ENCODE measurements around the gene BCDIN3D.

The BCDIN3D gene

DNA sequence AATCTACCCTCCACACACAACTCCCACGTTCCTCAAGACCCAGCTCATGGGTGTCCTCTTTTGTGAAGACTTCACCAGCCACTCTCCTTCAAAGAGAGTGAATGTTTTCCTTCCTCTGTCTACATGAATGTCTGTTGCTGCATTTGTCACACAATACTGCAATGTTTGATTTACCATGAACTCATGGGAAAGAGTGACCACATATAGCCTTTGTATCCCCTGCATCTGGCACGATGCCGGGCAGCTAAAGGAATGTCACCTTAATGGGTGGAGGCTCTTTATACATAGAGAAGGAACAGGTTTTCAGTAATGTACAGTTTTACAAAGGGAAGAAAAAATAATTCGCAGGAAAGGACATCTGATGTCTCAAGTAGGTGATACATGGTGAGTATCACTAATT is 12.1 kb upstream of the BCDIN3D start:
- no peak for DNase-seq

DNA sequence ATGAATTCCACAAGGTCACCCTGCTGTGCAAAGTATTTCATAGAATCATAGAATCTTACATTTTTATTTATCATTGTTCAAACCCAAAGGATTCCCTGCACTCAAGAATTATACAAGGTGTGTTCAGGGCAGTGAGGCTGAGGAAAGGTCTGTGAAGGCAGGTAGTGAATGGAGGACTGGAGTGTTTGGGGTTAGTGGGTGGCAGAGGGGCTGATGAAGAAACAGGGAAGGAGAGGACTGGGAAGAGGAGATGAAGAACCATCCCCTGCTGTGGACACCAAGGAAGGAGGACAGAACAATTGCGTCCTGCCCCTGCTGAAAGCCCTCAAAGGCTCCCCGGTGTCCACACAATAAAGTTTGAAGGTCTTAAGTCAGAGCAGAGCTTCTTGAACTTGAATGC is 10.8 kb upstream of the BCDIN3D start:
- DNase-seq: no peak

DNA sequence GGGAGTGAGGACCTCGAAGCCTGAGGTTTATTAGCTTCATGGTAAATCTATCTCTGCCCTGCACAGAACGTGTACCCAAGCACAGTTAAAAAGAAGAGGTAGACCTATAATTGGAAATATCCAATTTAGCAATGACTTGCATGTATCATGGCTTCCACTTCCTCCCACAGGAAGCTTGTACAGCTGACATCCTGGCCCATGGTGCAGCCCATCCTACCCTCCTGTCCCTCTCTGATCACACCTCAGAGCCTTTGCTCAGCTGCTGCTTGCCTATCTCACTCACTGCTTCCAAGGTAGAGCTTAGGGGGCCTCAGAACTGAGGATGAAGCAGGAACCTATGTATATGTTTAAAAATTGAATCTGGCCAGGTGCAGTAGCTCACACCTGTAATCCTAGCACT is 4.3 kb upstream of the BCDIN3D start:
- peak in 1 of 5 donors; percentile 40 for DNase-seq

DNA sequence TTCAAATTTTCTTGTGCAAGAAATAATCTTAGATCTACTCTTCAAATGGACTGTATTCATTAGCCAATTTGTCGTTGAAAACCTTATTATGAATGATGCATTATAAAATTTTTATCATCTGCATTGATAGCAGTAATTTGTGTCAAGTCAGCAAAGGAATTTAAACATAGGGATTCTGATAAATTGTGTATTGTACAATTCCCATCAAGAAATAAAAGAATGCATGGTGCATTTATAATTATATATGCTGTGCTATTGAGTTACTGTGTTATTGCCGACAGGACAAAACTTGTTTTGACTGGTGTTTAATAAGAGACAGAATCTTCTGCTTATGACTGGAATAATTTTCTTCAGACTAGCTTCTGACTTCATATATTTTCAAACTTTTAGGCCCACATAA is 3.1 kb upstream of the BCDIN3D start:
- no peak for DNase-seq

DNA sequence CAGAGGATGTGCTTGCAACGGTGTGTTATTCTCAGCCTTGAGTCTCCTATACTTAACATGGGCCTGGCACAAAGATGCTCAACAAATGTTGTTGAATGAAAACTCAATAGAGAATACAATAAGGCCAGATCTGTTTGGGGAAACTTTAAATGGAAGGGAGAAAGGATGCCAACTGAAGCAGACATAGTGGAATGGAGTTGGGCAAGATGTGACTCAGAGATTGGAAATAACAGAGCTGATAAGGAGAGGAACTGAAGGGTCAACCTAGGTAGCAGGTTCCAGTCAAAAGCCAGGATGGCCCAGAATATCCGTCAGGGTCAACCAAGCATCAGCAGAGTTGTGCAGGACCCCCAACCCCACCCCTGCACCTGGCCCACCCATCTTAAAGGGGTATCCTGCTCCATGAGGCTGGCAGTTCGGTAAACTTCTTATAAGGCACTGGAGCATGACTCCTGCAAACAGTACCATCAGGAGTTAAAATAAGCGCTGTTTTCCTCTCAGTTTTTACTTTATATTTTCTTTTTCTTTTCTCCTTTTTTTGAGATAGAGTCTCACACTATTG is 1.1 kb upstream of the BCDIN3D start:
- no peak for DNase-seq

DNA sequence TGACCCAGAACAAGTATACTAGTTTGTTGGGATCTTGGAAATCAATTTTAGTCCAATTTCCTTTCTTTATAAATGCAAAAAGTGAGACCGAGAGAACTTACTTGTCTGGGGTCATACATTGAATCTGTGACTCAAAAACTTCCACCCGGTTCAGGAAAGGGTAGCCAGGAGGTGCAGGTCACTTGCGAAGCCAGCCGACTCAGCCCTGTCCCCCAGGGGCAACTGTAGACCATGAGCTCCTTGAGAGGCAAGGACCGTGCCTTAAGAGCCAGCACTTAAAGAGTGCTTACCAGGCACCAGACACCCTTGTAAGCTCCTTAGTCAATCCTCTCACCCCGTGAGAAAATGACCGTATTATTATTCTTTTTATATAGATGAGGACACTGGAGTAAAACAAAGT is 505 bp upstream of the BCDIN3D start:
- no peak for DNase-seq

DNA sequence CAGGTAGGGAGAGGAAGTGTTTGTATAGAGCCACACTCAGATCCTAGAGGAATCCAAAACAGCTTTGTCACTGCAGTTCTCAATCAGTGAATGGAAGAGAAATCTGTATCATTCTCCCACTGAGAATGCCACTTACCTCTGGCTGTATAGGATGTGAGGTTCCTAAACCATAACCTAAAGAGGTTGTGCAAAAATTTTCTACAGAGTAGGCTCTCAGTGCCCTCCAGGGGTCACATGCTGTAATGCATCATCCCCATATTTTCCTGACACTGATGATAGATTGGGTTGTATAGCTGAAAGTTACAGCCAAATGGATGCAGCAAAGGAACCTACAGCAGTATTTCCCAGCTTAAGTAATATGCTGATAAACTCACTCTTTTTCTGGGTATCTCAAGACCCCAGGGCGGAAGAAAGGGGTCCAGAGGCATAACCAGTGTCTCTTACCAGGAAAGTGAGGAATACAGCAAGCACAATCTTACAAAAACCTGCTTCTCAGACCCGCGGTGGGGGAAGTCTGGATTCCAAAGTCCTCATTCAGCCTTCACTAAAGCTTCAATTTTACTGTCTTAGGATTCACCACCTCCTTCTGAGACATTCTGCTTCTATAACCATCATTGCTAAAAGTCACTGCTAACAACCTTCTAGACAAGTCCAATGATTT is 3.8 kb downstream of the BCDIN3D start:
- peak in 2 of 5 donors; percentile 31 to 32 for DNase-seq

DNA sequence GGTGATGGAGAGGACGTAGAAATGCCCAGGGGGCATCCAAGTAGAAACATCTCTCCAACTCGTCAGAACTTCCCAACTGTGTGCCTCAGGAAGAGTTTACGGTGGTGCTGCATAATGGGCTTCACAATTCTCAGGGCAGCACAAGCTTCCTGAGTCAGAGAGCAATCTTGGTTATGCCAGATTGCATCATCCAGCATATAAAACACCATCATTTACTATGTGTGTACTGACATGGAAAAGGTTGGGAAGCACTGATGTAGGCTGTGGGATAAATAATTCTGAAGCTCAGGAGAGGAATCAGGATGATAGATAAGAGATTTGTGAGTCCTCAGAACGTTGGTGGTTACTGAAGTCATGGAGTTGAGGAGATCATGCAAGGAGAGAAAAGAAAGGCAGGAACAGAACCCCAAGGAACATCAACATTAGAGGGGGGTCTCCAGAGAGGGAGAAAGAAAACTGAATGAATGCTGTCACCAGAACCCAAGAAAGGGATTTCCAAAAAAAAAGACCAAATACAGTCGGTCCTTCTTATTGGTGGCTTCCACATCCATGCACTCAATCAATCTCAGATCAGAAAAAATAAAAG is 10.0 kb downstream of the BCDIN3D start:
- DNase-seq: no peak

DNA sequence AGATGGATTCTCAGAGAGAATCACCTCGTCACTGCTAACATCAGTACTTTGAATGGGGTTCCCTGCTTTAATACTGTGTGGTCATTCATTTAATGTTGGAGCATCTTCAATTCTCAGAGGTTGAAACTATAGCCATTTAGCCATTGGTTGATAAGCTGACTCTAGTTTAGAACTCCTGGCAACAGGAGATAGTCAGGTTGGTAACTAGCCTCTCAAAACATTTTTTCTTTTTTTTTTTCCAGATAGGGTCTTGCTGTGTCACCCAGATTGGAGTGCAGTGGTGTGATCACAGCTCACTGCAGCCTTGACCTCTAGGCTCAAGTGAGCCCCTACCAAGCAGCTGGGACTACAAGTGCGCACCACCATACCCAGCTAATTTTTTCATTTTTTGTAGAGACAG is 11.2 kb downstream of the BCDIN3D start:
- no peak for DNase-seq

DNA sequence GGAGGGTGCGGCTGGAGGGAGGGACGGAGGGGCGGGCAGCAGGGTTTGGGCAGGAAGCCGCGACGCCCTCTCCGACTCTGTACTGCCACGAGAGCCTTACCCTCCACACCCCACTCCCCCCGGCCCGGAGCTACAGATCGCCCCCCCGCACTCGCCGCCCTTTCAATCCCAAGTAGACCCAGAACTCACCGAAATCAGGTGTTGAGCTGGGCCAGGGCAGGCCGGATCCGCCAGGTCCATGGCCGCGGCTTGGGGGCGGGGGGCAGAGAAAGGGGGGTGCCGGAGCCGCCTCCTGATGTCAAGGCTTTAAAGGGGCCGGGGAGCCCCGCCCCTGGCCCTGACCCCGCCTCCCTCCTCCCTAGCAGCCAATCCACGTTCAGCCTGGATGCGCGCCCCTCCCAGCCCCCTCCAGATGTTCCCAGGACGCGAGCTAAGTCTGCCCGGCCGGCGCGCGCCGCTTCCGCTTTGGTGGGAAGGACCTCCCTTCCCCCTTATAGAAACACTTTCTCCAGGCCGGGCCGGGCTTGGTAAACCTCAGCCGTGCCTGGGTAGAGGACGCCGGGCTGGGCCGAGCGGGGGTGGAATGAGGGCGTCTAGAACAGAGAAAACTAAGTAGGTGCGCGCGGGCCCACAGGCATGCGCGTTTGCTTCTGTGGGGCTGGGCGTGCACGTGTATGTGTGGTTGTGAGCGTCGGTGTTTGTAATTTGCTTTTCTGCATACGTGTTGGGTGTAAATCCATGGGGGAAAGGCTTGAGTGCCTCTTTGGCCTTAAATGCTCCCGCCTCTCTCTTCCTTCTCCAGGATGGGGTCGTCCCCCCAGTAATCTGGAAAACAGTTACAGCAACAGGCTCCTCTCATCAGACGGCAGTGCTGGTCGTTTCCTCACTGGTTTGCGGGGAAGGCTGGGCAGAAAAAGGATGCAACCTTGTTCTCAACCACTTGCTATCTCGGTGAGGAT is 14.5 kb downstream of the BCDIN3D start, which contains the start of gene NCKAP5L:
NCKAP5L (minus strand) TSS at position 281 of the 959 bp plus-strand sequence. CDS start 24,369 bp downstream, outside the sequence.
- peak; percentile 87 to 94 (median 92) for DNase-seq

DNA sequence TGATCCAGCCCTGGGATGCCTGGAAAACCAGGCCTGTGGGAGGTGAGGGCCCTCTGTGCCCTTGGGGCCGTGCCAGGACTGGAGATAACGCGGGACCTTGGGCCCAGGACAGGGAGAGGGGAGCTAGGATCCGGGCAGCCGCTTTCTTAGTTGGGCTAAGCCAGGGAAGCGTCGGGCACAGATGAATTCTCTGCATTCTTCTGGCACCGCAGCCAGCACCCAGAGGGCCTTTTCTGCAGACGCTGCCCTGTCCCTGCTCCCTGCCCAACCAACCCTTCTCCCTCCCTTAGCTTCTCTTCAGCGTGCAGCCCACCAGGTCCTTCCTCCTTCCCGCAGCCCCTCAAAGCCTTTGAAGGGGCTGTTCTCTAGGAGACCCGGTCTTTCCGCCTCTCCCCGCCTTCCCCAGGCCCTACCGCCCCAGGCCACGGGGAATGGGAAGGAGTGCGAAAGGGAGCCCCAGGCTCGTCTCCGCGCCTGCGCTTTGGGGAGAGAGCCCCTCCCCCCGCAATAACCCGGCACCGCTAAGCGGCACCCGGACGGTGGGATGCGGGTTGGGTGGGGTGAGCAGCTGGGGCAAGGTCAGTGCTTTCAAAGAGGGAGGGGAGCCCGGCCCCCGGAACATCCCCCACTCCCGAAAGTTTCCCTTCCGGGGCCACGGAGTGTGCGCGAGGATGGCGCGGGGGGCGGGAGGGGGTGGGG is 15.4 kb downstream of the BCDIN3D start:
- peak in 3 of 5 donors; percentile 15 to 42 (median 30) for DNase-seq

DNA sequence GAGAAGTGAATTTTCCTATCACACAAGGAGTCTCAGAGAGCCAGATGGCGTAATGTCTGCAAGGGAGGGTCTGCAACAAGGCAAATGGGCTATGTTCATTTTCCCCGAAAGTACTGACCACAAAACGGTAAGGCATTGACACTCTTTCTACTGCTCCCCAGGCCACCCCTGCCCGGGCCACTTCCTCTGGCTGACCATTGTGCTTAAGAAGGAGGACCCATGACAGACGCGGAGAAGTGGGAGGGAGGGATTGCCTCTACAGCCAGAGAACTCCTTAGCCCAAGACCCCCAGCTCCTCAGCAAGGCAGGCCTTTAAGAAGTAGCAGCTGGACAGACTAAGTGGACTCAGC is 15.9 kb downstream of the BCDIN3D start:
- DNase-seq: no peak

DNA sequence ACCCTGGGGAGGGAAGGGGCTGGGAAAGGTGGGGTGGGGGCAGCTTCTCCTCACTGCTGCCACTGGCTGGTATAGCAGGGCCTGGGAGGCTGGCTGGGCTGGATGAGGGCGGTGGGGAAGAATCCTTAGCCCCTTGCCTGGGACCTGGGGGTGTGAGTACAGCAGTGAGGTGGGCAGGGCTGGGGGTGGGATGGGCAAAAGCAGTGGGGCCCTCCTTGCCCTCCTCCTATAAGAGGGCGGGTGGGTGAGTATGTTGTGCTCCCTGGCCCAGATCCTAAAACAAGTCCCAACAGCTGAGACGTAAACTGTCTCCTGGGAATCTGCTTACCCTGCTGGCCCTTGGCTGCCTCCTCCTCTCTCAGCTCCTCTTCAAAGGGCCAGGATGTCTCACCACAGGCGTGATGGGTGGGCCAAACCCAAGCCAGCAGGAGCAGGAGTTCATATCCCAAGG is 16.9 kb downstream of the BCDIN3D start:
- DNase-seq: no peak

DNA sequence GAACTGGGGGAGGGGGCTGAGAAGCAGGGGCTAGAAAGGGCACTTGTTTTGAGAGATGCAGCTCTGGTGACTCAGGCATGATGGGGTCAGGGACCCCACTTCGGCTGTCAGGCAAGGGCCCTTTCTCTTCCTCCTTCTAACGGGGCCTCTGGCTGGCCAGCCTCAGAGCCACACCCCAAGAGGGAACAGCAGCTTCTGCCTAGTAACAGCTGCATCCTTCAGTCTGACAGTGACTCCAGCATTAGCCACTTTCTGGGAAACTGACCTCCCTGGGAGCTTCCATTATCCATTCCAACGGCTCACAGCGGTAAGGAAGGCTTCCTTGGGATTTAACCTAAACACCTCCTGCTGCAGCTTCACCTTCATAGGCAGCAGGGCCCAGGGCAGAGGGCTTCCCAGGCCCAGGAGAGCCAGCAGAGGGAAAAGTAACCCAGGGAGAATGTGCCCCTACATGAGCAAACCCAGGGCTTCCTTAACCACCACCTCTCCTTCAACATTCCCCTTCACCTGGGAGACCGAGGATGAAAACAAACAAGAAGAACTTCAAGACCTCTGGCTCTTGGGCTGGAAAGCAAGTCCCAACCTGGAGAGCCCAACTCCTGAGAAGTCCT is 17.4 kb downstream of the BCDIN3D start:
- DNase-seq: no peak

DNA sequence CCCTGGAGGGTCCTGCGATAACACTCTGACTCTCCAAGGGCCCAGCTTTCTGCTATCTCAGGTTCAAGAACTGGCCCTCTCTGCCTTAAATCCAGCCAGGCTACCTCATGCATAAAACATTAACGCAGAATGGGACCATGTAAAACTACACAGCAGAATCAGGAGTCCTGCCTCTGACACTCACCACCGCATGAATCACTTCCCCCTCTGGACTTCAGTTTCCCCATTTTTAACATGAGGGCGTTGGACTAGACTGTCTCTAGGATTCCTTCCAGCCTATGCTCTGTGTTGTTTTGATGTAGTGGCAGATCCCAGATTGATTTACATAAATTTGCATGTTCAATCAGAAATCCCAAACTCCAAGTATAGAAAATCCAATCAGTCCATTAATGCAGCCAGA is 18.0 kb downstream of the BCDIN3D start:
- DNase-seq: no peak

DNA sequence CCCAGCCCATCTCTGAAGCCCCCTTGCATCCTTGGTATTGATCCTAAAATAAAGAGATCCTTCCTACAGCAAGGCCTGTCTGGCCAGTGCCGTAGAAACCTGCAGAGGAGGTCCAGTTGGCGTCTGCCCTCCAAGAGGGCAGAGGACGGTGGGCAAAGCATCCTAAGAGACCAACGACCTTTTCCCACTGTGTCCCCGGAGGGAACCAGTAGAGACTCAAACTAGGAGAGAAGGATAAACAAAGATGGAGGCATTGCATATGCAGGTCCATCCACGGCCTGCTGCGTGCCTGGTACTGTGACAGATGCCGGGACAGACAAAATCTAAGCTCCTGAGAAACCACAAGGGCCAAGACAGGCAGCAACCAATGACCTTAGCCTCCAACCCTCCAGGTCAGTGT is 18.5 kb downstream of the BCDIN3D start:
- no peak for DNase-seq

DNA sequence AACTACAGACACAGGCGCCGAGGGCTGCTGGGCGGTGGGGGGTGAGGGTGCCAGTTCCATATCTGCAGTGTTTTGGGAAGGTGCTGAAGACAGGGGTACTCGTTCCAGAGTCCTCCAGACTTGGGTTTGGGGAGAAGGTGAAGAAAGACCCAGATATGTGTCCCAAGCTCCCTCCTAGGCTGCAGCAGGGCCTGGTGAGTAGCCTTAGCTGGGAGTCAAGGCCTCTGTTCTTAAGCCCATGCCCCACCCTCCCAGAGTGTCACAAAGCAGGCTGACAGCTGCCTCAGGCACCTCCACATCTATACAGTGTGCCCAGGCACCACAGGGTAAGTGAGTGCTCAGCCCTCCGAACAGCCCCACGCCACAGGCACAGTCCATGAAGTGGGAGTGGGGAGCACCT is 19.0 kb downstream of the BCDIN3D start:
- no peak for DNase-seq

DNA sequence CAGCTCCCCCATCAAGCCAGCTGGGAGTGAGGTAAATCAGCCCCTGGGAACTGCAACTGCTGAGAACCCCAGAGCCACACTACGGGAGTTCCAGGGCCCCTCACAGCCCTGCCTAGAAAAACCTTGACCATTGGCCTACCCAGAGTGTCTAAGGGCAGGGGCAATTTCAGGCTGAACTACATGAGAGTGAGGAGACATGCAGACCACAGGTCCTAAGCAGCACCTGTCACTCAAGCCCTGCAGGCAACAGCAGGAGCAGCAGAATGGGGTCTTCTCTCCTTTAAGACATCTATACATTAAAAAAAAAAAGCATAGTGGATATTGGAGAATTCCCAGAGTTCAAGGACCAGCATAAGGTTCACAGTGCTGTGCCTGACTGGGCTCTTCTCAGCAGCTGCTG is 19.6 kb downstream of the BCDIN3D start:
- DNase-seq: no peak

DNA sequence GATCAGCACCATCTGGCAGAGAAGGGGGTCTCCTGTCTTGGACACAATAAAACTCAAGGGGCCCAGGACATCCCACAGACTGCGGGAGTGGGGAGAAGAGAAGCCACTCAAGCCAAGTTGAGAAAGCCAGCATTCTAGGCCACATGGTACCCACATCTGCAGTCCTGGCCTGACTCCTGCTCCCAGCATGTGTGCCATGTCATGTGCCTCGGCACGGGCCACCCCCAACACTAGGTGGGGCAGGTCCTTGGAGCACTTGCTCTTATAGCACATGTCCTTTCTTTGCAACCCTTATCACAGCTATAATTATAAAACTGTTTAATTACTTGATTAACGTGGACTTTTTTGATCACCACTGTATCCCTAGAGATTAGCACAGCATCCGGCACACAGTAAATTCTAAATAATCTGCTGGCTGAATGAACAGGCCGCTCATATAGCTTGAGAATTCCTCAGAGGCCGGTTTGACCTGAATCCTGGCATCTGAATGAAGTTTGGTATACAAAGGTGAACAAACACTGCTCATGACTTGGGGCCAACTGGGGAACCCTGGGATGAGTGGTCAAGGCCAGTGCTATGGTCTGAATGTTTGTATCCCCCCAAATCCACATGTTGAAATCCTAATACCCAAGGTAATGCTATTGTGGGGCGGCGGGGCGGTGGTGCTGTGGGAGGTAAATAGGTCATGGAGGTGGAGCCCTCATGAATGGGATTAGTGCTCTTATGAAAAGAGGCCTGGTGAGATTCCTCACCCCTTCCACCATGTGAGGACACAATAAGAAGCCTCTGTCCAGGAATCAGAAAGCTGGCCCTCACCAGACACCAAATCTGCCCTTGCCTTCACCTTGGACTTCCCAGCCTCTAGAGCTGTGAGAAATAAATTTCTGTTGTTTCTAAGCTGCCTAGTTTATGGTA is 21.3 kb downstream of the BCDIN3D start:
- DNase-seq: no peak

DNA sequence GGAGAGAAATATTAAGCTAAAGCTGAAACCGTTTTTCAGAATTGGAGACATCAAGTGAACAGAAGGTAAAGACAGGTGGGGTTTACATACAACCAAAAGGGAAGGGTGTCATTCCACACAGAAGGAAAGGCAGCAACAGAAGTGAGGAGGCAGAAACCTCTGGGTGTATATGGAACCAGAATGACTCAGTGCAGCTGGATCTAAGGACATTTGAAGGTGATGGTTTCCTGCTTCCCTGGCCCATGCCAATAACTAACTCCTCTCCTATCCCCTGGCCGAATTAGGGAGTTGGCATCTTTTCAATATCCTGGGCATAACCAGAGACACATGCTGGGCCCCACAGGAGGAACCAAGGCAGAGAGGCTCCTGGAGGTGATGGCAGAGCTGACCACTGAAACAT is 23.1 kb downstream of the BCDIN3D start:
- DNase-seq: no peak
